ENCODE data around the gene MMAB. TPM values are rescaled to one million over a fixed set of nuclear protein-coding genes. Genes with fewer than 3 reads are reported as not detected.

Gene MMAB
- total and polyA plus RNA-seq, 5 donors: 37.0 to 50.7 (median 43.4) TPM

- H3K27me3 ChIP-seq (ENCODE audit: control insufficient read depth, insufficient read depth): no peaks in the 10 kb centered on the region
- no peaks in the 10 kb centered on the region for H3K9me3 ChIP-seq (ENCODE audit: control insufficient read depth, low read length)
- ATAC-seq (no peak), DNase-seq (peak in 1 of 3 donors; percentile 49)
- WGBS: 30% methylated on average over 16 of the region's 16 CpGs
- no peak overlapping the region for H3K27ac ChIP-seq (ENCODE audit: low read length)
- intact Hi-C loops (cut with DNase I): no loop called here
- H3K4me1 ChIP-seq (ENCODE audit: control insufficient read depth, insufficient read depth, low read length): no peaks in the 10 kb centered on the region
- H3K4me3 ChIP-seq (ENCODE audit: low read length): no peak overlapping the region
Observed at GRCh38 chr12:109538191-109538863, 35.0 kb downstream of the MMAB start.

- Histone ChIP-seq H3K4me3 (ENCODE audit: low read length) (no peak overlapping the region), H3K27me3 (ENCODE audit: control insufficient read depth, insufficient read depth) (no peaks in the 10 kb centered on the region), H3K9me3 (ENCODE audit: control insufficient read depth, low read length) (no peaks in the 10 kb centered on the region), H3K4me1 (ENCODE audit: control insufficient read depth, insufficient read depth, low read length) (no peaks in the 10 kb centered on the region), H3K27ac (ENCODE audit: low read length) (no peak overlapping the region)
- intact Hi-C loops (cut with DNase I): no loop called here
- 88% methylated on average over 8 of the region's 8 CpGs for WGBS
- DNase-seq (peak in 1 of 3 donors; percentile 20), ATAC-seq (no peak)
Observed at GRCh38 chr12:109537136-109537535, 36.2 kb downstream of the MMAB start.

DNA sequence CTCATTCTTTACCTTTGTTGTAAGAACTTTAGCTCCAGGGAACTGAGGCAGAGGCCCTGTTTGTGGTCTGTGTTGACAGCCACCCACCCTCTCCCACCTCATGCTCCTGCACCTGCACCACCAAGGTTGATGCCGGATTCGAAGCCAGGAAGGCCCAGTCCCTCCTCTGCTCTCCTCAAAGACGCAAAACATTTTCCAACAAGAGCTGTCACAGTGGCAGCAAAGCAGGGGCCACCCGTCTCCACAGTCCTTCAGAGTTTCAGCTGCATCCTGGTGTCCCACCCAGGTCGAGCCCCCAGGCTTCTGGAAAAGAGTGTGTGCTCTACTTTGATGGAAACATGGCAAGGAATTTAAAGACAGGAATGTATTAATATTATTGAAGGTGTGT is 37.4 kb downstream of the MMAB start:
- H3K27ac ChIP-seq (ENCODE audit: low read length): no peak overlapping the region
- H3K27me3 ChIP-seq (ENCODE audit: control insufficient read depth, insufficient read depth): no peaks in the 10 kb centered on the region
- intact Hi-C loops (cut with DNase I): no loop called here
- no peak overlapping the region for H3K4me3 ChIP-seq (ENCODE audit: low read length)
- DNase-seq (peak in 1 of 3 donors; percentile 18), ATAC-seq (no peak)
- no peaks in the 10 kb centered on the region for H3K4me1 ChIP-seq (ENCODE audit: control insufficient read depth, insufficient read depth, low read length)
- no peaks in the 10 kb centered on the region for H3K9me3 ChIP-seq (ENCODE audit: control insufficient read depth, low read length)
- WGBS: 86% methylated on average over 5 of the region's 5 CpGs

DNA sequence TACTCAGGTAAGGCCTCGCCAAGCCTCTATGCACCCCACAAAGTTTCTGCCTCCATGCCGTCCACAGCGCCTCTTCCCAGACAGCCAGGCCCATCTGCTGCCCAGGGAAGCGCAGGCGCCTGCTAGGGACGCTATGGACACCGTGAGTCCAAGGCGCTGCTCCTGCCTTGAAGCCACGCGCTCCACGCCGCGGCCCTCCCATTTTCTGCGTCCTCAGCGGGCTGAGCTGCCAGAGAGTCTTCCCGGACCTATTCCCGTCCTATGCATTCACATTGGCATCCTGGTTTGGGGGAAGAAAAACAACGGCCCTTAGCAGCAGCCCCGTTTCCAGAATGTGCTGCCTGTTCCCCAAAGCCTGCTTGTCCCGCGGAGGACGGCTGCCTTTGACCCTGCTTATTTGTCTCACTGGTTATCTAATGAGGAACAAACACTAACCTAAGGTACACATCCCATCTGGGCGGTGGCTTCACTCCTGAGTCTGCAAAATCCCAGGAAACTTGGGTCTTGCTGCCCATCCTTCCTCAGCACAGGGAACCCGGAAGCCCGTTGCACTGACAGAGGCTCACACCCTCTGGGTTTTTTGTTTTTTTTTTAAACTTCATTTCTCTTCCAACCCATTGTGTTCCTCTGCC is 38.0 kb downstream of the MMAB start:
- Histone ChIP-seq H3K4me1 (ENCODE audit: control insufficient read depth, insufficient read depth, low read length) (no peaks in the 10 kb centered on the region), H3K27ac (ENCODE audit: low read length) (no peak overlapping the region), H3K4me3 (ENCODE audit: low read length) (no peak overlapping the region), H3K9me3 (ENCODE audit: control insufficient read depth, low read length) (no peaks in the 10 kb centered on the region), H3K27me3 (ENCODE audit: control insufficient read depth, insufficient read depth) (no peaks in the 10 kb centered on the region)
- DNase-seq: peak in 1 of 3 donors; percentile 15
- ATAC-seq: no peak
- intact Hi-C loops (cut with DNase I): no loop called here
- WGBS: 91% methylated on average over 25 of the region's 25 CpGs

DNA sequence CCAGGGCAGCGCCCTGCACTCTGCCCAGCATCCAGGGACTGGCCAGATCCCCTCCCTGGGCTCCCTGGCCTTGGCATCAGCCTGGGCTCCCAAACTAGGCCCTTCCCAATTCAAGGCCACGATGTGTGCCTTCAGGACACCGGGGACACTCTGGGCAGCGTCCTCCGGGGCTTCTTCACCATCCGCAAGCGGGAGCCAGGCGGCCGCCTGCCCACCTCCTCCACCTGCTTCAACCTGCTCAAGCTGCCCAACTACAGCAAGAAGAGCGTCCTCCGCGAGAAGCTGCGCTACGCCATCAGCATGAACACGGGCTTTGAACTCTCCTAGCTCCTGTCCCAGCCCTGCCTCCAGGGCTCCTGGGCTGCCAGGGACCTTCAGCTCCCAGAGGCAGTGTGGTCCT is 38.8 kb downstream of the MMAB start:
- ATAC-seq: no peak
- WGBS: 96% methylated on average over 15 of the region's 15 CpGs
- peak in 1 of 3 donors; percentile 47 for DNase-seq
- intact Hi-C loops (cut with DNase I): no loop called here
- Histone ChIP-seq H3K27ac (ENCODE audit: low read length) (no peak overlapping the region), H3K27me3 (ENCODE audit: control insufficient read depth, insufficient read depth) (no peaks in the 10 kb centered on the region), H3K4me1 (ENCODE audit: control insufficient read depth, insufficient read depth, low read length) (no peaks in the 10 kb centered on the region), H3K9me3 (ENCODE audit: control insufficient read depth, low read length) (no peaks in the 10 kb centered on the region), H3K4me3 (ENCODE audit: low read length) (no peak overlapping the region)

- 92% methylated on average over 8 of the region's 8 CpGs for WGBS
- intact Hi-C loops (cut with DNase I): no loop called here
Observed at GRCh38 chr12:109533487-109533740, 39.9 kb downstream of the MMAB start.

DNA sequence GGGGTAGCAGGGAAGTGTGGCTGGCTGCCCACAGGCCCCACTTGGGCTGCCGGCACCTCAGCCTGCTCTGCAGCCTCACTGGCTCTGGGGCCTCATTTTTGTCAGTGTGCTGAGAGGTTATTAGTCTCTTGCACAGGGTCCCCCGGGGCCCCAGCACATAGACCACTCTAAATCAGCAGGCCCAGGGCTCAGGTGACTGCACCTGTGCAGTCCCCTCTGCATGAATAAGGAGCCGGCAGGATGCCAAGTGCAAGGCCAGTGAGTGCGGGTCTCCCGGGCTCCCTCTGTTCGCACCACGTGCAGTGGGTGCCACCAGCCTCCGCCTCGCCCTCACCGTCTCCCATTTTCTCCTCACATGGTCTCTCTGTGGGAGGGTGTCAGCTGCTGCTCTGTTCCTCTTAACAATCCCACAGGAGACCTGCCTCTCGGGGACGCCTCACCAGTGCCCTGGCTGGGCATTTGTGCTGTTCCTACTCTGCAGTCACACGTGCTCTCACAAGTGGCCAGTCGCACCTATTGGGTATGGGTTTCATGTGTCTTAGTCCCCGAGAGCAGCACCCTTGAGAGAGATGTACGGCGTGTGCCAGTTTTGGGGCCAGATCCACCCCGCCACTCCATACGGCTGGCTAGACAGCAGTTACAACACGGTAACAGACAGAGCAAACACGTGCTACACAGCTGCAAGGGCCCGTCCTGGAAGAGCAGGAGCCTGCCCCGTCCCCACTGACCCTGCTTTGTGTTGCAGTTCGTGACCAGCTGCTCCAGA is 40.4 kb downstream of the MMAB start:
- DNase-seq (peak in 1 of 3 donors; percentile 29), ATAC-seq (no peak)
- no peaks in the 10 kb centered on the region for H3K27me3 ChIP-seq (ENCODE audit: control insufficient read depth, insufficient read depth)
- H3K9me3 ChIP-seq (ENCODE audit: control insufficient read depth, low read length): no peaks in the 10 kb centered on the region
- no peak overlapping the region for H3K27ac ChIP-seq (ENCODE audit: low read length)
- intact Hi-C loops (cut with DNase I): no loop called here
- no peaks in the 10 kb centered on the region for H3K4me1 ChIP-seq (ENCODE audit: control insufficient read depth, insufficient read depth, low read length)
- H3K4me3 ChIP-seq (ENCODE audit: low read length): no peak overlapping the region
- 88% methylated on average over 24 of the region's 24 CpGs for WGBS

More at GRCh38 chr12:109533487-109533740, 39.9 kb downstream of the MMAB start:
- Histone ChIP-seq H3K4me3 (ENCODE audit: low read length) (no peak overlapping the region), H3K4me1 (ENCODE audit: control insufficient read depth, insufficient read depth, low read length) (no peaks in the 10 kb centered on the region), H3K27ac (ENCODE audit: low read length) (no peak overlapping the region), H3K27me3 (ENCODE audit: control insufficient read depth, insufficient read depth) (no peaks in the 10 kb centered on the region), H3K9me3 (ENCODE audit: control insufficient read depth, low read length) (no peaks in the 10 kb centered on the region)
- ATAC-seq: no peak
- DNase-seq: peak in 1 of 3 donors; percentile 37

DNA sequence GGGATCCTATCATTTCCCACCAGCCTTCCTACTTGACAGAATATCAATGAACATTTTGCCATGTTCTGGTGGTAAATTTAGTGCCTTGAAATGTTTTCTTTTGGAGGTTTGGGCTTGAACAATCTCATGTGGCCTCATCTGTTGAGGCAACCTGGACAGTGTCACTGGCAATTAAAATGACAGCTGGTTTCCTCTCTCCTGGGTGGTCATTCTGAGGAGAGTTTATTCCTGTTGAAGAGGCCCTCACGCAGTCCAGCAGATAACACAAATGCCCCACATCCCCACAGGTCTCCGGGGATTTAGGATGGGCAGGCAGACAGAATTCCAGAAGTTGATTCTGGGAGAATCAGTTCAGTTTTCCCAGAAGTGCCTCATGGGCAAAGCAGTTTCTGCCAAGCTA is 41.9 kb downstream of the MMAB start:
- WGBS: 32% methylated on average over 2 of the region's 2 CpGs
- Histone ChIP-seq H3K4me3 (ENCODE audit: low read length) (no peak overlapping the region), H3K27me3 (ENCODE audit: control insufficient read depth, insufficient read depth) (no peaks in the 10 kb centered on the region), H3K4me1 (ENCODE audit: control insufficient read depth, insufficient read depth, low read length) (no peaks in the 10 kb centered on the region), H3K9me3 (ENCODE audit: control insufficient read depth, low read length) (no peaks in the 10 kb centered on the region), H3K27ac (ENCODE audit: low read length) (no peak overlapping the region)
- DNase-seq (no peak), ATAC-seq (no peak)
- intact Hi-C loops (cut with DNase I): no loop called here

DNA sequence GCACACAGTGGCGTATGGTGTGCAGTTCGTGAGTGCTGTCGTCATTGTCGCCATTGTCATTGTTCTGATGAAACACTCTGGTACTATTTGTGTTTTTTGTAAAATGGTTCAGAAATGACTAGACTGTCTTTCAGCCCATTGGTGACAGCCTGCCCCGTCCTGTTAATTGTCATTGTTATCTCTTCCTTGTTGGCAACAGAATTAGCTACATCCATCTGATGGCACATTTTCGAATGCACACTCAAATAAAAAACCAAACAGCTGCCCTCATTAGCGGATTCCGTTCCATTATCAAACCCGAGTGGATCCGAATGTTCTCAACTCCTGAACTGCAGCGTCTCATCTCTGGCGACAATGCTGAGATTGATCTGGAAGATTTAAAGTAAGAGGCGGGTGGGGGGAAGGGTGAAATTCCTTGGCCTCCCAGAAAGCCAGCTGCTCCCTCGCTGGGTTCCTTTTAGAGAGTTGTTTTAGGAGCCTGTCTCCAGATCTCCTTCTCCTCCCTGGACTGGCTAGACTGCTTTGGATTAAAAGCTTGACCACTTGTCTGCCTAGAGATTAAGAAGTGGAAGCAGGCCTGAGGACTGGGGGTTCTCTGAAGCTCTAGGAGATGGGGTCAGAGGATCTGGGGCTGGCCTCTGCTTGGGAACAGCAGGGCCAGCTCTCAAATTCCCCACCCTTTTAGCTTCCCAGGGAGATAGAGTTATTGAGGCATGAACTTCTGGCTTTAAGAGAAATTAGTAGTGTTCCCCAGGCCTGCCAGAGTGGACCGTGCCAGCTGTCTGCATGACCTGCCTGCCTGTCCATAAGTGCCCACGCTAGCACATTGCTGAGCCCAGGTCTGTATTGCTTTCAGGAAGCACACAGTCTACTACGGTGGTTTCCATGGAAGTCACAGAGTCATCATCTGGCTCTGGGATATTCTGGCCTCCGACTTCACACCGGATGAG is 43.3 kb downstream of the MMAB start:
- Histone ChIP-seq H3K27ac (ENCODE audit: low read length) (no peak overlapping the region), H3K27me3 (ENCODE audit: control insufficient read depth, insufficient read depth) (no peaks in the 10 kb centered on the region), H3K4me3 (ENCODE audit: low read length) (no peak overlapping the region), H3K4me1 (ENCODE audit: control insufficient read depth, insufficient read depth, low read length) (no peaks in the 10 kb centered on the region), H3K9me3 (ENCODE audit: control insufficient read depth, low read length) (no peaks in the 10 kb centered on the region)
- peak; percentile 22 to 38 for ATAC-seq
- peak in 1 of 3 donors; percentile 34 for DNase-seq
- 54% methylated on average over 19 of the region's 19 CpGs for WGBS
- intact Hi-C loops (cut with DNase I): loop anchor here in 2 of 4 donors (10.0 kb wide), 1 partner anchor 245 kb away; no protein-coding TSS in a partner anchor

DNA sequence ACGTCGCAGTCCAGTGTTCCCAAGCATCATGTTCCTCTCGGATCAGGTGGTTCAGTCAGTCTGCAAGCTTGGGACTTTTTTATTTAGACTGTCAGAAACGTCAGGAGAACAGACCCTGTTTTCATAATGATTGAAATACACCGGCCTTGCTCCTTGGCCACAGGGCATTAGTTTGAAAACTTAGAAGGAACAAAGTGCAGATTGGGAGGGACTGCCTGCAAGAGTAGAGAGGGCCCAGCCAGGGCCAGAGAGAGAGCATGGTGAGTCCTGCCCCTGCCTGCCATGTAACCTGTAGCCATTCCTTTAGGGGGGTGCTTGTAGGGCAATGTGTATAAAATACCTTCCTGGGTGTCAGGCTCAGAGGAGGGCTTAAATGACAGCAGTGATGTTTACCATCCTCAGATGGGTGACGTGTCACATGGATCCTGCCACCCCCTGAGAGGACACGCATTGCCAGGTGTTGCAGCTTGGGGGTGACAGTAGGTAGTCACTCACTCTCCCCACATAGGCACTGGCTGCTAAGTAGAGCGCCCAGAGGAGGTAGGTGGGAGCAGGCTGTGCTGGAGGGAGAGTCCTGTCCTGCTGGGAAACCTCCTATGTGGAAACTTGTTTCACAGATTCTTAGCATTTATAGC is 45.7 kb downstream of the MMAB start:
- DNase-seq: no peak
- H3K4me3 ChIP-seq (ENCODE audit: low read length): no peak overlapping the region
- H3K27me3 ChIP-seq (ENCODE audit: control insufficient read depth, insufficient read depth): no peaks in the 10 kb centered on the region
- H3K4me1 ChIP-seq (ENCODE audit: control insufficient read depth, insufficient read depth, low read length): no peaks in the 10 kb centered on the region
- intact Hi-C loops (cut with DNase I): loop anchor here in 2 of 4 donors (10.0 kb wide), 1 partner anchor 247 kb away; no protein-coding TSS in a partner anchor
- no peaks in the 10 kb centered on the region for H3K9me3 ChIP-seq (ENCODE audit: control insufficient read depth, low read length)
- 87% methylated on average over 8 of the region's 8 CpGs for WGBS
- H3K27ac ChIP-seq (ENCODE audit: low read length): no peak overlapping the region
- no peak for ATAC-seq

All from right cardiac atrium (tissue), 5 donors.